ENCODE results near the gene B3GNT5.
A peak's percentile ranks its signal among the peaks of the same experiment; 100 is the strongest.
"Not testable (repeated sequence)": the region's sequence is repeated elsewhere in the genome, so short reads cannot be mapped to it uniquely, and the experiment has no call there.

Gene B3GNT5

DNA sequence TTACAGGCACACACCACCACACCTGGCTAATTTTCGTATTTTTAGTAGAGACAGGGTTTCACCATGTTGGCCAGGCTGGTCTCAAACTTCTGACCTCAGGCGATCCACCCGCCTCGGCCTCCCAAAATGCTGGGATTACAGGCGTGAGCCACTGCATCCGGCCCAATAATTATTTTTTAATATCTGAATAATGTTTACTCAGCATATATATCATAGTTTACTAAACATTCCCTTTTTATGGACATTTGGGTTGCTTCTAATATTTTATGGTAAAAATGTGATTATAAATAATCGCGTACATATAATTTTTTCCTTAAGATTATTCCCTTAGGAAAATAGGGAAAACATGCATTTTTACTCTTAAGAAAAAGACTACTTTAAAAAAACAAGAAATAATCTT, 22.8 kb upstream of the B3GNT5 start:
- not testable (repeated sequence) for DNase-seq (ENCODE audit: low read depth)

DNA sequence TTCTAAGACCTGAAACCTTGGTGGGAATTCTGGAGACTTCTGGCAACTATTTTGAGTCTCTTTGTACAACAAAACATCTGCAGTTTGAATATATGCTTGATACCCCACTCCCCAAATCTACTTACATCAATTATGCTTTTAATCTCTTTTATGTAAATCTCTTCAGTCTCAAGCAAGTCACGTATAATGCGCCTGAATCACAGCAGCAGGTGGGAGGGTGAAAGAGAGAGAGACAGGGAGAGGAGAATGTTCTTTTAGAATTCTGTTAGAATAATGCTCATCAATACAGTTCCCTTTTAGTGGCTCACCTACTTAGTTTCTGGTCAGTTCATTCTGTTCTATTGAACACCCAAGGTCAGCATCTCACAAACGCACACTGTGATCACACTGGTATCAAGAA, 22.2 kb upstream of the B3GNT5 start:
- no peak for DNase-seq (ENCODE audit: low read depth)

DNA sequence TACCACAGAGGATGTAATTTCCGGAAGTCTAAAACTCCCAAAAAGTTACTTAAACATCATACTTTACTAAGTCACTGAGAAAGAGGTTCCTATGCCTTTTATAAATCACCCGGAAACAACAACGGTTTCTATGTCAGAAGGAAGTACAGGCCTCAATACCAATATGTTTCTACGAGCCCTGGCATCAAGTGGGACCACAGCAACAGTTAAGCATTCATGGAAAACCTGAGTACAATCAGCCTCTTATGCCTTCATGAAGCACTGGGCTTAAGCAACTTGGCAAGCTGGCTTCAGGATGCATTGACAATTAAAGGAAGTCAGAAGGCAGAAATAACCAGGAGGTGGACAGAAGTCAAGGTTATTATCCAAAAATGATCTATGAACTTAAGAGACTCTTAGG, 19.1 kb upstream of the B3GNT5 start:
- no peak for DNase-seq (ENCODE audit: low read depth)

DNA sequence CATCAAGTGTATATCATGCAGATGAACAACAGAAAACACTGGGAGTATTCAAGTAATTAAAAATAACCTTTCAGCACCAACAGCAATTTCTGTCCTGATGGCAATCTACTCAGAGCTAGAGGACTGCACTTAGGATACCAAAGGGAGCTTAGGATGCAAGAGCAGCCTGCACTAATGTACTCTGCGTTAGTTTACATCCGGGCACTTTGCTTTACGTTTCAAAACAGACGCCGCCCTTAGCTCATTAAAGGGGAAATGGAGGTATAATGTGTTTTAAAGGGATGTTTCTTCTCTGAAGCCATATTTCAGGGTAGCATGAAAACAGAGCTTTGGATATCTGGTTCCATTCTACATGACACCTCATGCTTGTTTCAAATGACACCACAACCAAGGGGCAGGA, 14.0 kb upstream of the B3GNT5 start:
- DNase-seq (ENCODE audit: low read depth) = no peak

DNA sequence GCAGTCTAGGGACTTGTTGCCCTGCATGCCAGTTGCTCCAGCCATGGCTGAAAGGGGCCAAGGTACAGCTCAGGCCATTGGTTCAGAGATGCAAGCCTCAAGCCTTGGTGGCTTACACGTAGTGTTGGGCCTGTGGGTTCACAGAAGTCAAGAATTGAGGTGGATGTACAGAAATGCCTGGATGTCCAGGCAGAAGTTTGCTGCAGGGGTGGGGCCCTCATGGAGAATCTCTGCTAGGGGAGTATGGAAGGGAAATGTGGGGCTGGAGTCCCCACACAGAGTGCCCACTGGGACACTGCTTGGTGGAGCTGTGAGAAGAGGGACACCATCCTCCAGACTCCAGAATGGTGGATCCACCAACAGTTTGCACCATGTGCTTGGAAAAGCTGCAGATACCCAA, 10.6 kb upstream of the B3GNT5 start:
- DNase-seq (ENCODE audit: low read depth) = no peak

DNA sequence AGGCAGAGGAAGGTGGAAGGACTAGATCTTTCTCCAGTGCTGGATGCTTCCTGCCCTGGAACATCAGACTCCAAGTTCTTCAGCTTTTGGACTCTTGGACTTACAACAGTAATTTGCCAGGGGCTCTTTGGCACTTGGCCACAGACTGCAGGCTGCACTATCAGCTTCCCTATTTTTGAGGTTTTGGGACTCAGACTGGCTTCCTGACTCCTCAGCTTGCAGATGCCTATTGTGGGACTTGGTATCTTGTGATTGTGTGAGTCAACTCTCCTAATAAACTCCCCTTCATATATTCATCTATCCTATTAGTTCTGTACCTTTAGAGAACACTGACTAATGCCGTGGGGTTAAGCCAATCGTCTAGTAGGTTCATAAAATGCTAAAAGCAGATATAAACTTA, 8.8 kb upstream of the B3GNT5 start:
- DNase-seq (ENCODE audit: low read depth) = no peak

DNA sequence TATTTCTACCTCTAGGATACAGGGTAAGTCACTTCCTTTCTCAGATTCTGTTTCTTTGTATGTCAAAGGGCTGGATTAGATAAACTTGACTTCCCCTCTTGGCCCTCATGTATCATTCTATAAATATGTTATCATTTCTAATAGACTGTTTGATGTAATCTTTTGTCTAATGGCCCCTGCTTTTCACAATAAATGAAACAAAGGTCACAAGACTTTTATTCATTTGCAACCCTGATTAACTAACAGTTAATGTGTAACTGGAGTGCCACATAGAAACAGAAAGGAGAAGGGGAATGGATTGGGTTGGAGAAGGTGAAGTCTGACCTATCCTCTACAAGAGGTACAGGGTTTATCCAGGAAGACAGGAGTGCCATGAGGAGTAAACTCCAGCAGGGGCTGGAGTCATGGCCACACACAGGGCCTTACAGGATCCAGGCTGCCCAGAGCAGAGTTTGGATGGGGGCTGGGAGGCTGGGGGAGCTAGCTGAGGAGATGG, 8.0 kb upstream of the B3GNT5 start:
- DNase-seq (ENCODE audit: low read depth) = no peak

DNA sequence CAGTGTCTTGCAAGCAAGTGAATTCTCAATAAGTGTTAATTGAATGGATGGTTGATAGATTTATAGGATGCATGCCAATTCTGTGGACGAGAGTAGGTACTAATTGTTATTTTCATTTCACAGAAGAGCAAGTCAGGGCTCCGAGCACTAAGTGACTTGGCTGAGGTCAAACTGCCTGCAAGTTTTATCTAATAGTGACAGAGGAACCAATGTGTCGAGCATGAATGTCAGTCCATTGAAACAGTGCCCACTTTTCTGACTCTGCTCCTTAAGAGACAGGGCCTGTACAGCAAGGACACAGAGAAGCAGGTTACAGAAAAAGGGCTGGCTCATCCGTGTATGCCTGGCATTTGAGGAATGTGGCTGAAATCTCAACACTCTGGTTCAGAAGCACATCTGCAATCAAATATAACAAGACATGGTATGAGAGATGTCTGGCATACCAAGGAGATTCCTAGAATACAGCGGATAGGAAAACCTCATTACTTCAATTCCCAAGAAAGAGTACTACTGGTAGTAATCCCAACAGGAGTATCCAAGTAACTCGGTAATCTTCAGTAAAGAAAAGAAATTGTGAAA, 6.0 kb upstream of the B3GNT5 start:
- peak; percentile 30 for DNase-seq (ENCODE audit: low read depth)

DNA sequence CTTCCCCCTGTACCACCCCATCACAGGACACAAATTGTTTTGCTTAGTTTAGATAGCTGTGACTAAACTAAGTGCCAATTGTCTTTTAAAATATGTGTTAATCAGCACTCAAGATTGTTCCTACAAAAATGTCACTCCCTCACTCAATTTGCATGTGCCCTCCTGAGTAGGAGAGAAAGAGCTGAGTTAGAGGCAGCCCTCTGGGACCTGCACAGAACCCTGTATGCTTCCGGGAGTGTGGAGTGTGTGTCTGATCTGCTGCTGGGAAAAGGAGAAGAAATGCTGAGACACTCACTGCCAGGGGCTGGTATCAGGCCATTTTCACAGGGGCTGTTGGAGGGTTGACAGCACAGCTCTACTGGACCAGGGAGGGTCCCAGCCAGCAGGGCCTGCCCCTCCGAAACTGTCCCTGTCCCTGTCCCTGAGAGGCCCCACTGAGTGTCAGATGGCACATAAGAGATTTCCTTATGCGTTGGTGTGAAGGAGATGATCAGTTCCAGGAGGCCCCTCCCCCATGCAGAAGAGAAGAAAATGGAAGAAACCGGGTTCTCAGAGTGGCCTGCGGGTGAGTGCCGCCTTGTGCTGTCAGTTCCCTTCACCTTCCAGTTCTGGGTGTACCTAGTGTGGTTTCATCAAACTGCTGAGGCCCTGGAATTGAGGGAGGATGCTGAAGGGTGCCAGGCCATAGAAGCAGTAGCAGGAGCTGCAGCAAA, 3.9 kb upstream of the B3GNT5 start:
- no peak for DNase-seq (ENCODE audit: low read depth)

DNA sequence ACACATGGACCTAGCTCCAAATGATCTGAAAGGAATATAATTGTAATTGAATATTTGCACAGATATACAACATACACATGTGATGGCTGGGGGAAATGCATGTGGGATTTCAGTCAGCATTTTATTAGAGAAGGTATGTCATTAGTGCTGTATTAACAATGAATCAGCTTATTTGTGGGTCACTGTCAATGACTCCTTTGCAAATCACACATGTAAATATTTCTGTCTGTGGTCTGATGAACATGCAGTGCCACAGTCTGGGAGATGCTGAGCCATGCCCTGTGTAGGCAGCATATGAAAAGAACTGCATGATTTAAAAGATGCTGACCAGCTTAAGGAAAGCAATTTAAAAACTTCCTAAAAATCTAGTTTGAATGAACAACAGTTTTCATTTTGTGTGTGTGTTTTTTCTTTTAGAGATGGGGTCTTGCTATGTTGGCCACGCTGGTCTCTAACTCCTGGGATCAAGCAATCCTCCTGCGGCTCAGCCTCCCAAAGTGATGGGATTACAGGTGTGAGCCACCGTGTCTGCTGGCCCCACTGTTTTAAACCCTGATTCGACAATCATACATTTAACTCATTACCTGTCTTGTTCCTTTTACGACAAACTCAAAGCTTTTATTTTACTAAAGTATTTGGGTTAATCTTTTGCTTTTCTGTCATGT, 803 bp upstream of the B3GNT5 start:
- no peak for DNase-seq (ENCODE audit: low read depth)

DNA sequence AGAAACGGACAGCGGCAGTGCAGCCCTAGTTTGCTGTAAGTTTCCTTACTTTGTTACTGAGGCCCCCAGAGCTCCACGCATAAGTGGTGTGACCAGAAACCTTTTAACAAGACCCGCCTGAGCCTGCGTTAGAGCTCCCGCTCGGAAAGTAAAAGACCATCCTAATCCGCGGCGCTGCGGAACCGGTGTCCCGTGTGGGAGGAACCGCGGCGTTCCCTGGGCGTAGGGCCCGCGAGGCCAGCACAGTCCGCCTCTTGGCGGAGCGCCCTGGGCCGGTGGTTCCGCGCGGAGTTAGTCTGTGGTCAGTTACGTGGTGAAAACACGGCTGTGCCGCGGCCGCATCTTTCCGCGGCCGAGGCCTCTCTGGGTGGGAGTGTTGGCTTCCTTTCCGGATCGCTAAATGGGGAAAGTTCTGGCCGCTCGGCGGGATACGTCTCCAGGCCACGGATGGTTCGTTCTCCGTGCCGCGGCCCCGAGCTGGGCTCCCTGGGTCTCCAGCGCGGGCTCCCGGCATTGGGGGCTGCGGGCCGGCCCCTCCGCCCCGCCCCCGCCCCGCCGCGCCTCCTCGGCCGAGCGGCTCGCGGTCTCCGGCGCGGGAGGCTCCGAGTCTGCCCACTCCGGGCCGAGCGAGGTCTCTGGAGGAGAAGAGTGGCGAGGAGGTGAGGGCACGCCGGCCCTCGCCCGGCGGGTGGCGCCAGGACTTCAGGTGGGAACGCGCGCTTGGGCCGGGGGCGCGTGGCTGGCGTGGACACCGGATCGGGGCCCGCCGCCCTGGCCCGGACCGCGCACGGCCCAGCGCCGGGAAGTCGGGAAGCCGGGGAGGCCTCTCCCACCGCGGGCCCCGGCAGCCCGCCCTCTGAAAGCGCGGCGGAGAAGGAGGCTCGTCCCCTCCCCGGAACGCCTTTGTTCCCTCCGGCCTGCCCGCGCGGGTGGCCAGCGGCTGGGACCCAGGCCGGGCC, 754 bp downstream of the B3GNT5 start:
- DNase-seq (ENCODE audit: low read depth) = peak; percentile 44

DNA sequence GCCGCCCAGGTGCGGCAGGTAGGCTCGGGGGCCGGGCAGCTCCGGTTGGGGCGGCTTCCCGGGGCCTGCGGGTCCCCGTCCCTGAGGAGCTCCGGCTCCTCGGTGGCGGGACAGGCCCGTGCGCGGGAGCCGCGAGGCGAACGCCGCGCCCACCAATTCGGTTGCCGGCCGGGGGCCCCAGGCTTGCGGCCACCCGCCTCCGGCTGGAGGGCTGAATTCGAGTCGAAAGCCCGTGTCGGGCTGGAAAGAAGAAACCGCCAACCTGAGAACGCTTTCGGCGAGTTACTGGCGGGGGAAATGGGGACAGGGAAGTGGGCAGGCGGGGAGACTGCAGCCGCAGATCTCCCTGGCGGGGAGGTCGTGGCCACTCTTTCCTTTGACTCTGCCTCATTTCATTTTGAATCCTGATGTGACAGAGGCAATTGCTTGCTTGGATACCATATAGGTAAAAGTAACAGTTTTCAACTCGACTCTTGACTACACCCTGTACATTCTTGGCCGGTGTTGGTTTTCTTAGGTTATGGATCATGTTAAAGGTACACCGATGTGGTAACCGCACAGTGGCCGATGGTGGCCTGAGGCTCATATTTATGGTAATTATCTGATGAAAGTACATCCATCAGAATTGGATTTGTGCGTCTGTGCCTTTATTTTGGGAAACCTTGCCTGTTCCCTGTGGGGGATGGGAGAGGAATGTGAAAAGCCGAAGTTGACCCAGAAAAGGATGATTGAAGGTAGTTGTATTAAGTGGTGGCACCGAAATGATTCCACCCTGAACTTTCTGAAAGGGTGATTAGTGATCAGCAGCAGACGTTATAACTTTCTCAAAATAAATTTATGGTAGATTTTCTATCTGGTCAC, 1.7 kb downstream of the B3GNT5 start:
- no peak for DNase-seq (ENCODE audit: low read depth)

DNA sequence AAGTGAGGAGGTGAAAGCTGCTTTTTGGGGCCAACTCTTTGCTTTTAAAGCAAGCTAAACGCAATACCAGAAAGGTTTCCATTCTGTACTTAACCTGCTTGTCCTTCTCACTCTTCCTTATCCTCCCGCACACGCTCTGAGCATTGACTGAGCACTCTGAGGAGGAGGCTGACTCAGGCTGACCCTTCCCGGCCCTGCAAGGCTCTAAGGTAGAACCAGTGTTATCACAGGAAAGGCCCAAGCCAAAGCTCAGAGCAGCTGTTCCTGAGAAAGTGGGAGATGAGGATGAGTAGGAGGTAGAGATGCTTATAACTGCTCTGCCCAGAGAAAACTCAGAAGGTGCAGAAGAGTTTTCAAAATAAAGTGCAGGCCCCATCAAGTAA, 2.3 kb downstream of the B3GNT5 start:
- DNase-seq (ENCODE audit: low read depth) = no peak

DNA sequence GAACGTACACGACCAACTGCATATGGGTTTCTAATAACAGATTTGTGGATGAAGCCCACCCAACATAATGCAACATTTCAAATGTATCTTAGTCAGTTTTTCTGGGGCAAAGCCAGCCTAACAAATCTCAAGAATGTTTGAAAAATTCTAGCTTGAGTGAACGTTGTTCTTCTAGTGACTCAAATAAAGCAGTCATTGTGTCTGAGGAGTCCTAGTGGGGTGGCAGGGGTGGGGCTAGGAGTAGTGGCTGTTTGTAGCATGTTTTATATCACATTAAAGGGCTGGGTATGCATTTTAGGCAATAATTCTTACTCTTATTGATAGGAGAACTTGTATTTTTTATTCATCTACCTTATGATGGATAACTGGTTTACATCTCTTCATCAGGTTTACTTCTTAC, 6.0 kb downstream of the B3GNT5 start:
- DNase-seq (ENCODE audit: low read depth) = no peak

DNA sequence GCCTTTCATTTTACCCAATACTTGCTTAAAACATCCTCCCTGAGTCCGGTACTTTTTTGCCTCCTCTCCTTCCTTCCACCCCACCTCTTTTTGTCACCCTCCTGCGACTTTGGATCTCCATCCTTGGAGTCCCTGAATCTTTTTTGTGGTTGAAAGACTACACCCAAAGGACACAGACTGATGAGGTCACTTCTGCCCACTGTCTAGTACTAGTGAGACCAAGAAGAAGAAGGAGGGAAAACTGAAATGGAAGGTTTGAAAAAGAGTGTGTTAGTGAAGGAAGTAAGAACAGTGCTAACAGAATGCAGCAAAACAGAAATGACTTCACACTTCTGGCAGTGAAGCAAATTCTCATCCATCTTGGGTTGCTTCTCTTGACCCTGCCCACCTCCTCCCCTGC, 6.6 kb downstream of the B3GNT5 start:
- no peak for DNase-seq (ENCODE audit: low read depth)

DNA sequence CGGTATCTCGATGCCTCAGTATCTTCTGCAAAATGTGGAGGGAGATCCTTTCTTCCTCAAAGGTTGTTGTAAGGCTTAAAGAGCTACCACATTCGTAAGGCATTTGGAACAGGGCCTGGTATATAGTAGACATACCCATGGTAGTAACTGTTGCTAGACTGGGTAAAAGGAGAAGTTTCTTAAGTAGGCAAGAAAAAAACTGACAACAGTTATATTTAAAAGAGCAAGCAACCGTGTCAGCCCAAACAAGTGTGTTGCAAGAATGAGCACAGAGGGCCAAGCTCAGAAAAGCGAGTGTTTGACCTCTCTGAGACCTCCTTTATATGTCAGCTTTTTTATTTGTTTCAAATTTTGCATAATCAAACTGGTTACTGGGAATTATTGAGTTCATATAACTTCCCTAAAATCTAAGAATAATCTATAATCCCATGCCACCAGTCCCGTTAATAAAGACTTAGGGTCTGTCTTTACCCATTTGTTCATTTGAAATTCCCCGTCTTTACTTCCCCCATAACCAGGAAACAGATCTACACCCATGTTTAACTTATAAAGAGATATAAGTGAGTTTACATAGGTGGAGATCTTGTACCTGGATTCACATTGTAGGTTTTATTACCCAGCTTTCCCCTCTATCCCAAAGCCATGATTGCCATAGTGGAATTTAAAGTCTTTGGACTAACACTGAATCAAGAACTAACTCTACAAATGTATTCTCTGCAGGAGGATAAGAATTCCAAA, 7.3 kb downstream of the B3GNT5 start:
- DNase-seq (ENCODE audit: low read depth) = no peak

DNA sequence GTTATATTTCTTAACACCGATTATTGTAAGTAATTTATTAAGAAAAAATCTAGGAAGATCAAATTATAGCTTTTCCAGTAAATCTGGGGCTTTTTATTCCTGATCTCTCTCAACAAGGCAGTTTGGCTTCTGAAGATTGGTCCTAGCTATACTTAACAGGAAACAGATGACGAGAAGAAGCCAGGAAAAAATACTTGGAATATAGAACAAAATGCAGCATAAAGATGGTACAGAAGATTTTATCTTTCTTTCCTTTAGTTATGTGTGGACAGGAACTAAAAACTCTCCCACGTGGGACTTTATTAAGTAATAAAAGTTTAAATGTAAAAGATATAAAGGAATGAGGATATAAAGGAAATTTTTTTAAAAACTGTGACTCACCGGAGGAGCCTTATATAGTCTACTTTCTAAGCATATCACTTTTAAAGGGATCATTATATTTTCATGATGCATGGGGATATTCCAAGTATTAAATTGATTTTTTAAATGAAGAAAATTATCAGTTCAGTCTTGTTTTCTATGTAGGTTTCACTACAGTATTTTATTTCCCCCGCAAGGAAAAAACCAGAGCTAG, 8.2 kb downstream of the B3GNT5 start:
- DNase-seq (ENCODE audit: low read depth) = no peak

DNA sequence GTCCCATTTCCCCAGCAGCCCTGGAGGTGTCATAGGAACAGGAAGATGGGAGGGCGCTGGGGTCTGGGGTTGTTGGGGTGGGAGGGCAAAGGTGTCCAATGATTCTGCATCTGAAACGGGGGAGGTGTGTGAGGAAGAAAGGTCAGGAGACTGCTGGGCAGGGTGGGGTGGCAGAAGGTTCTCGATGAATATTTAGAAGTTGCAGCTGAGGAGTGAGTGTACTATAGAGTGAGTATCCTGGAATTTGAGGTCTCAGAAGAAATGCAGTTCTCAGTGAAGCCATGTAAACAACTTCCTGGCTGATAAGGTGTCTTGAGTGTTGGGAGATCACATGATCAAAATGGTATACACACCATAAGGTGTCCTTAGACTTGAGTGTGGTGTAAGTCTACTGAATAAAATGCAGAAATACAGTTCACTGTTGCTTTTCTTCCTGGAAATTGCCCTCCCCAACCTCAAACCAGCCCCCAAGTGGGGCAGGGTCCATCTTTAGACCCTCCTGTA, 9.9 kb downstream of the B3GNT5 start:
- DNase-seq (ENCODE audit: low read depth) = no peak

DNA sequence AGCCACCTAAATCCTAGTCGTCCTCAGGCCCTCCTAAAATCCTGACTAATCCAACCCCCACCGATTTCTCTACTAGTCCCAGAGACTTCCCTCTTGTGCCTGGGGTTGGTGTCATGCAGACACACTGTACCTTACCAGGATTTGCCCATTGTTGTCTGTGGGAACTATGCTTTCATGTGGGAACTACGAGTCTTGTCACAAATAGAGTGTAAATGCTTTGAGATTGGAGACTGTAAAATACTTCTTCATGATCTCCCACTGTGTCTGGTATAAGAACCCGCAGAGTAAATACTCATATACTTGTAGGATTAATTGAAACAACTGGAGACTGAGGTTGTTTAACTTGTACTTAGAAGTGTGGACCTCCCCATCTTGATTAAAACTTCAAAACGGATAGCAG, 11.2 kb downstream of the B3GNT5 start:
- no peak for DNase-seq (ENCODE audit: low read depth)

DNA sequence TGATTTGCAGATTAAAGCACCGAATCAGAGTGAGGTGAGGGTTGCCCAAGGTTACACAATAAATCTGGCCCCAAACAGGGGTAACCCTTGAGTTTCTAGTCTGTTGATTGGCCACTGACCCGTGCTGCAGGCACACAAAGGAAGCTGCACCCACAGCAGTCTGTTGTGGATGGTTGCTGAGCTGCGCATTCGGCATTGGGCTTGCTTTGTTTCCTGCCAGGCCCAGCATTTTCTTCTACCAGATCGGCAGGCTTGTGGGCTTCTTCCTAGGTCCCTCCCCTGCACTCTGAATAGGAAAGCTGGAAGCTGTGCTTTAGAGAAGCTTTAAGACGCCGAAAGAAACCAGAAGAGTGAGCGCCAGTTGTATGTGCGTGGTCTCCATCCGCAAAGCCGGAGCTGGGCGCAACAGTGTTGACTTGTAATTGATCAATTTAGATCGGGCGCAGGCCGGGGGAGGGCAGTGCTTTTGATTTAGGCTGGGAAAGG, 12.1 kb downstream of the B3GNT5 start:
- no peak for DNase-seq (ENCODE audit: low read depth)
